ENCODE measurements around the gene ST6GALNAC5.
A peak's percentile ranks its signal among the peaks of the same experiment; 100 is the strongest.

The ST6GALNAC5 gene

GRCh38 chr1:77015748-77016341 lies 148.6 kb downstream of the ST6GALNAC5 start:
- DNase-seq: no peak

GRCh38 chr1:77016386-77016985 lies 149.2 kb downstream of the ST6GALNAC5 start:
- no peak for DNase-seq

- DNase-seq: no peak
Measured at GRCh38 chr1:77018311-77018710, 151.0 kb downstream of the ST6GALNAC5 start.

- no peak for DNase-seq
Measured at GRCh38 chr1:77018761-77019160, 151.5 kb downstream of the ST6GALNAC5 start.

GRCh38 chr1:77021732-77022131 lies 154.5 kb downstream of the ST6GALNAC5 start:
- DNase-seq: no peak

GRCh38 chr1:77024500-77024899 lies 157.2 kb downstream of the ST6GALNAC5 start:
- DNase-seq: peak; percentile 25

GRCh38 chr1:77025599-77025998 lies 158.3 kb downstream of the ST6GALNAC5 start:
- no peak for DNase-seq

GRCh38 chr1:77026135-77026534 lies 158.9 kb downstream of the ST6GALNAC5 start:
- no peak for DNase-seq

GRCh38 chr1:77026640-77027039 lies 159.4 kb downstream of the ST6GALNAC5 start:
- DNase-seq: no peak

GRCh38 chr1:77027847-77028246 lies 160.6 kb downstream of the ST6GALNAC5 start:
- DNase-seq: no peak

GRCh38 chr1:77030401-77031105 lies 163.3 kb downstream of the ST6GALNAC5 start:
- DNase-seq: no peak

GRCh38 chr1:77031106-77031662 lies 163.9 kb downstream of the ST6GALNAC5 start:
- DNase-seq: peak; percentile 96

GRCh38 chr1:77036560-77036959 lies 169.3 kb downstream of the ST6GALNAC5 start:
- no peak for DNase-seq

- DNase-seq: no peak
Measured at GRCh38 chr1:77037038-77037437, 169.8 kb downstream of the ST6GALNAC5 start.

GRCh38 chr1:77038000-77038399 lies 170.7 kb downstream of the ST6GALNAC5 start:
- DNase-seq: no peak

GRCh38 chr1:77039111-77039510 lies 171.8 kb downstream of the ST6GALNAC5 start:
- no peak for DNase-seq

- no peak for DNase-seq
Measured at GRCh38 chr1:77039739-77040138, 172.5 kb downstream of the ST6GALNAC5 start.

- DNase-seq: no peak
Measured at GRCh38 chr1:77040826-77041225, 173.5 kb downstream of the ST6GALNAC5 start.

GRCh38 chr1:77044133-77044849 lies 177.0 kb downstream of the ST6GALNAC5 start:
- DNase-seq: no peak

- no peak for DNase-seq
Measured at GRCh38 chr1:77047575-77047974, 180.3 kb downstream of the ST6GALNAC5 start.

GRCh38 chr1:77047978-77048614 lies 180.8 kb downstream of the ST6GALNAC5 start:
- no peak for DNase-seq

GRCh38 chr1:77048615-77049005 lies 181.3 kb downstream of the ST6GALNAC5 start:
- no peak for DNase-seq

- no peak for DNase-seq
Measured at GRCh38 chr1:77051425-77051824, 184.1 kb downstream of the ST6GALNAC5 start.

All from NCI-H510A treated with DMSO at 0.1 percent for 48 hours (cell line).